Astrocyte (in vitro differentiated cells and primary cell): ENCODE results near the gene PKP2.

Source experiments
- EZH2 ChIP-seq: IDR thresholded peaks from 2 replicates; pipeline ENCODE4 v1.6.1; 2012; ENCODE audit warnings: mild to moderate bottlenecking, low read length, inconsistent platforms; ENCODE audit not compliant: insufficient read depth
- TF ChIP-seq, protein P1 (sequence below): IDR thresholded peaks from 2 replicates; pipeline ENCODE4 v1.5.1; 2011; ENCODE audit warnings: low read depth, mild to moderate bottlenecking, inconsistent platforms, low read length, moderate library complexity; ENCODE audit not compliant: insufficient read depth

GRCh38 chr12:32881107-32881506, 15.5 kb downstream of the PKP2 start:
- TF ChIP-seq, protein P1, sequence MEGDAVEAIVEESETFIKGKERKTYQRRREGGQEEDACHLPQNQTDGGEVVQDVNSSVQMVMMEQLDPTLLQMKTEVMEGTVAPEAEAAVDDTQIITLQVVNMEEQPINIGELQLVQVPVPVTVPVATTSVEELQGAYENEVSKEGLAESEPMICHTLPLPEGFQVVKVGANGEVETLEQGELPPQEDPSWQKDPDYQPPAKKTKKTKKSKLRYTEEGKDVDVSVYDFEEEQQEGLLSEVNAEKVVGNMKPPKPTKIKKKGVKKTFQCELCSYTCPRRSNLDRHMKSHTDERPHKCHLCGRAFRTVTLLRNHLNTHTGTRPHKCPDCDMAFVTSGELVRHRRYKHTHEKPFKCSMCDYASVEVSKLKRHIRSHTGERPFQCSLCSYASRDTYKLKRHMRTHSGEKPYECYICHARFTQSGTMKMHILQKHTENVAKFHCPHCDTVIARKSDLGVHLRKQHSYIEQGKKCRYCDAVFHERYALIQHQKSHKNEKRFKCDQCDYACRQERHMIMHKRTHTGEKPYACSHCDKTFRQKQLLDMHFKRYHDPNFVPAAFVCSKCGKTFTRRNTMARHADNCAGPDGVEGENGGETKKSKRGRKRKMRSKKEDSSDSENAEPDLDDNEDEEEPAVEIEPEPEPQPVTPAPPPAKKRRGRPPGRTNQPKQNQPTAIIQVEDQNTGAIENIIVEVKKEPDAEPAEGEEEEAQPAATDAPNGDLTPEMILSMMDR: no peak
- no peak for TF ChIP-seq EZH2
